D721Med (cell line): ENCODE measurements around the gene LSM3.
A peak's percentile ranks its signal among the peaks of the same experiment; 100 is the strongest.

Experiments used
- DNase-seq: peaks from one replicate; pipeline ENCODE4 v3.0.0; 2011; ENCODE audit warnings: low spot score; ENCODE audit not compliant: insufficient read length
- FAIRE-seq: peaks from 2 replicates; lab custom pipeline; 2011; peaks lifted over from hg19 to GRCh38; lab: Jason Lieb, UNC
- TF ChIP-seq, protein P1 (sequence below): IDR thresholded peaks from 2 replicates; pipeline ENCODE4 v1.5.1; 2012; ENCODE audit warnings: mild to moderate bottlenecking, control low read depth; ENCODE audit not compliant: insufficient read depth; ENCODE audit errors: missing control alignments

The LSM3 gene

DNA sequence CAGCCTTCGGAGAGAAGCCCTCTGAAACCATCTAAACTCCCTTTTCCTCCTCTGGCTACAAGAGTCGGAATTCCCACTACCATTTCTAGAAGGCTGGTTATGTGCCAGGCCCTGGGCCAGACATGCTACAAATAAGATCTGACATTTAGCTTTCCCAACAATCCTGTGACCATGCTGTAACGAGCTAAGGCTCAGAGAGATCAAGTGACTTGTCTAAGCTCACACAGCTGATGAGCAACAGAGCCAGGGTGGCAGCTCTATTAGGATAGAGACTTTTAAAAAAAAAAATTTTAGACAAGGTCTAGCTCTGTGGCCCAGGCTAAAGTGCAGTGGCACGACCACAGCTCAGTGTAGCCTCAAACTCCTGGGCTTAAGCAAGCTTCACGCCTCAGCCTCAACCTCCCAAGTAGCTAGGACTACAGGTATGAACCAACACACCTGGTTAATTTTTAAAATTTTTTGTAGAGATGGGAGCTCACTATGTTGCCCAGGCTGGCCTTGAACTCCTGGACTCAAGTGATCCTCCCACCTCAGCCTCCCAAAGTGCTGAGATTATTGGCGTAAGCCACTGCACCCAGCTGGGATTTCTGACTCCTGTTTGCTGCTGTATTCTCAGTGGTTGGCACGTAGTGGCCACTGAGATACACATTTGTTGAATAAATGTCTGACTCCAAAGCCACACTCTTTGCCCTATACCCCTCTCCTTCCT, 34.6 kb downstream of the LSM3 start:
- DNase-seq (no peak), FAIRE-seq (no peak)
- TF ChIP-seq, protein P1, sequence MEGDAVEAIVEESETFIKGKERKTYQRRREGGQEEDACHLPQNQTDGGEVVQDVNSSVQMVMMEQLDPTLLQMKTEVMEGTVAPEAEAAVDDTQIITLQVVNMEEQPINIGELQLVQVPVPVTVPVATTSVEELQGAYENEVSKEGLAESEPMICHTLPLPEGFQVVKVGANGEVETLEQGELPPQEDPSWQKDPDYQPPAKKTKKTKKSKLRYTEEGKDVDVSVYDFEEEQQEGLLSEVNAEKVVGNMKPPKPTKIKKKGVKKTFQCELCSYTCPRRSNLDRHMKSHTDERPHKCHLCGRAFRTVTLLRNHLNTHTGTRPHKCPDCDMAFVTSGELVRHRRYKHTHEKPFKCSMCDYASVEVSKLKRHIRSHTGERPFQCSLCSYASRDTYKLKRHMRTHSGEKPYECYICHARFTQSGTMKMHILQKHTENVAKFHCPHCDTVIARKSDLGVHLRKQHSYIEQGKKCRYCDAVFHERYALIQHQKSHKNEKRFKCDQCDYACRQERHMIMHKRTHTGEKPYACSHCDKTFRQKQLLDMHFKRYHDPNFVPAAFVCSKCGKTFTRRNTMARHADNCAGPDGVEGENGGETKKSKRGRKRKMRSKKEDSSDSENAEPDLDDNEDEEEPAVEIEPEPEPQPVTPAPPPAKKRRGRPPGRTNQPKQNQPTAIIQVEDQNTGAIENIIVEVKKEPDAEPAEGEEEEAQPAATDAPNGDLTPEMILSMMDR = no peak

DNA sequence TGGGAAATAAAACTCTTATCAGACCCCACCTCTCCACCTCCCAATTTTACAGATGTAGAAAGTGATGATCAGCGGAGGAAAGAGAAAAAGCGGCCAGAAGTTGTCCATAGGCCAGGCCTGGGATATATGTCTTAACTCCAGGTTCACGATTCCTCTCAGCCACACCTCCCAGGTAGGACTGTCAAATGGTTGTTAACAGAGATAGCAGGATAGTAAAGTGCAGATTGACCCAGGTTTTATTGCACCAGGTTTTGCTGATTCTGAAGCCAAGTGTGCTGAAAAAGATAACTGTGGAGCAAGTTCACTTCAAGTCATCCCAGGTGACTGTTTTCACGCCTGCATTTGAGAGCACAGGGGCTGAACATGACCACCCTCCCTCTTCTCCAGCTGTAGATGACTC, 36.1 kb downstream of the LSM3 start:
- FAIRE-seq (no peak), DNase-seq (no peak)
- TF ChIP-seq, protein P1 = no peak

DNA sequence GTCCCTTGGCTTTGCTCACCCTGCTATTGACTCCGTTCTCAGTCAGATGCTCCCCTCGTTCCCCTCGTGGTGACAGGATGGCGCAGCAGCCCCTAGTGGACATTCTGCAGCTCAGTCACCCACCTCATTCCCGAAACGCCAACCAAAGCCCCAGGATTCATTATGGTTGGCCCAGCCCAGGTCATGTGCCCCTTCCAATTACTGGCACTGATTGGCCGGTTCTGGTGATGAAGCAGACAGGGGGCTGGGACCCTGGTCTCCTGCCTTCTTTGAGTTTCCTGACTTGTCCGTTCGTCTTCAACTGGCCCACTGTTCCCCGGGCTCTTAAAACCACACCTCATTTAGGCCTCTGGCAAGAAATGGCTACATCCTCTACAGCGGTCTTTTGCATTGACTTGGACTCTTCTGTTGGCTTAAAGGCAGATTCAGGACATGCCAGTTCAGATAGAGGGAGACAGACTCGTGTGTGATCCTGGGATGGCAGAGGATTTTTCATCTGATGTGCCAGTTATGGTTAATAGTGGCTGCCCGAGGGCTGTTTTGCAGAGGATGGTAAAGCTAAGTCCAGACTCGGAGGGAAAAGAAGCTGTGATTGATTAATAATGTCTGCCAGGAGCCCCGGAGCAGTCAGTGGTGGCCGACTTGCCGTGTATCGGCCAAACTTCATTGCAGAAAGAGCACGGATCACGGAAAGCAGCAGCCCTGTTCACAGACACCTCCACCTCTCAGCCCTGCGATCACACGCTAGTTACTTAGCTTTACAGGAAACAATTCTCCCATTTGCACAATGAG, 37.8 kb downstream of the LSM3 start:
- DNase-seq = no peak
- TF ChIP-seq, protein P1 = peak; percentile 24
- FAIRE-seq = no peak

DNA sequence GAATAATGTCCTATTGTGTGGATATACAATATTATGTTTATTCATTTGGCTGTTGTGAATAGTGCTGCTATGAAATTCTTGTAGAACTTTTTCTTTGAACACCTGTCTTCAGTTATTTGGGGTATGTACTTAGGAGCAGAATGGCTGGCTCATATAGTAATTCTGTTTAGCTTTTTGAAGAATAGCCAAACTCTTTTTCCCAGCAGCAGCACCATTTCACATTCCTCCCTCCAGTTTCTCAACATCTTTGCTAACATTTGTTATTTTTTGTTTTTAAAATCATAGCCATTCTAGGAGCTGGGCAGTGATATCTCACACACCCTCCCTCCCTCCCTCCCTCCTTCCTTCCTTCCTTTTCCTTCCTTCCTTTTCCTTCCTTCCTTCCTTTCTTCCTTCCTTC, 39.7 kb downstream of the LSM3 start:
- FAIRE-seq = no peak
- DNase-seq = no peak
- TF ChIP-seq, protein P1 = no peak

DNA sequence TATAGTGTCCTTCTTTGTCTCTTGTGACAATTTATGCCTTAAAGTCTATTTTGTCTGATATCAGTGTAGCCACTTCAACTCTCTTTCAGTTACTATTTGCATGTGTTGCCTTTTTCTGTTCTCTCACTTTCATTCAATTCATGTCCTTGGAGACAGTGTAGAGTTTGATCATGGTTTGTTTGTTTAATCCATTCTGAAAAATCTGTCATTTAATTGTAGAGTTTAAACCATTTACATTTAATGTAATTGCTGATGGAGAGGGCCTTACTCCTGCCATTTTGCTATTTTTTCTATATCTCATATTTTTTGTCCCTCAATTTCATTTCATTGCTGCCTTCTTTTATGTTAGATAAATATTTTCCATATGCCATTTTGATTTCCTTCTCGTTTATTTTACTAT, 42.3 kb downstream of the LSM3 start:
- TF ChIP-seq, protein P1 = no peak
- DNase-seq = no peak
- no peak for FAIRE-seq

DNA sequence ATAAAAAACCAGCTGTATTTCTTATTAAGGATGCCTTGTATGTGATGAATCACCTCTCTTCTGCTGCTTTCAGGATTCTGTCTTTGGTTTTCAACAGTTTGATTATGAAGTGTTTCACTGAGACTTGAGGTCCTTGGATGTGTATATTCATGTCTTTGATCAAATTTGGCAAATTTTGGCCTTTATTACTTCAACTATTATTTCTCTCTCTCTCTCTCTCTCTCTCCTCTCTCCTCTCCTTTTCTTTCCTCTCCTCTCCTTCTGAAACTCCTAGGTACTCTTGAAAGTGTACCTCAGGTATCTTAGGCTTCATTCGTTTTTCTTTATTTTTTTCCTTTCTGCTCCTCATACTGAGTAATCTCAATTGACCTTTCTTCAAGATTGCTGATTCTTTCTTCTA, 43.3 kb downstream of the LSM3 start:
- DNase-seq (no peak), FAIRE-seq (no peak)
- TF ChIP-seq, protein P1 = no peak

DNA sequence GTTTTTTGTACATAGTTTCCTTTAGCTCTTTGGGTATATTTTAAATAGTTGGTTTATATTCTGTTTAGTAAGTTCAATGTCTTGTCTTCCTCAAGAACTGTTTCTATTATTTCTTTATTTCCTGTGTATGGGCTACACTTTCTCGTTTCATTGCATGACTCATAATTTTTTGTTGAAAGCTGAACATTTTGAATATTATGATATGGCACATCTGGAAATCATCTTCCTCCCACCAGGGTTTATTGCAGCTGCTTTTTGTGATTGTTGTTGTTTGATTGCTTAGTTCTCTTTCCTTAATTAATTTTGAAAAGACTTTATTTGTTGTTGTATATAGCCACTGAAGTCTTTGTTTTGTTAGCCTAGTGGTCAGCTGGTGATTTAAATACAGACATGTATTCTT, 43.8 kb downstream of the LSM3 start:
- no peak for DNase-seq

More for the DNA sequence above, 43.8 kb downstream of the LSM3 start:
- FAIRE-seq = no peak
- TF ChIP-seq, protein P1 = no peak
